SK-N-SH (cell line): ENCODE measurements around the gene RECK. TPM values are rescaled to one million over a fixed set of nuclear protein-coding genes. Genes with fewer than 3 reads are reported as not detected.

ENCODE experiments used
- CTCF ChIA-PET: fragments of 300-600, 350-600 bp; formaldehyde crosslinking; extraction: SDS; loops from one replicate; lab custom pipeline; 2021; lab: Yijun Ruan, JAX
- POLR2A ChIA-PET: fragments of 350-600 bp; sonication (Branson Sonifier 250); formaldehyde crosslinking; extraction: SDS; loops from one replicate; lab custom pipeline; 2020; ENCODE audit warnings: antibody characterized with exemption, inconsistent platforms; lab: Yijun Ruan, JAX
- DNase-seq: peaks from one replicate; pipeline ENCODE4 v3.0.0; 2012
- H2AFZ ChIP-seq: fragments of 200-600 bp; sonication (generic); 2 replicates; pipeline ENCODE4 v1.8.1; 2016; ENCODE audit warnings: antibody characterized with exemption, mild to moderate bottlenecking, low read depth
- H3F3A ChIP-seq: fragments of 200-600 bp; sonication (generic); replicated peaks from 2 replicates; pipeline ENCODE3; 2016; ENCODE audit warnings: antibody characterized with exemption, mild to moderate bottlenecking; ENCODE audit not compliant: insufficient read depth
- H3K27ac ChIP-seq, 2 experiments: fragments of 200-500 bp in 1 of 2; fragments of 200-600 bp in 1 of 2; sonication (Bioruptor generic) in 1 of 2; sonication (generic), shearing (Covaris generic) in 1 of 2; 2 replicates each; pipeline versions ENCODE4 v1.5.1 to v1.6.1; 2014 to 2016; ENCODE audit warnings: low read depth in 2 of 2, inconsistent platforms in 1 of 2, low read length in 1 of 2, mild to moderate bottlenecking in 1 of 2, mixed read lengths in 1 of 2
- H3K27me3 ChIP-seq: fragments of 200-600 bp; sonication (generic), shearing (Covaris generic); 2 replicates; pipeline ENCODE4 v1.6.1; 2016; ENCODE audit warnings: mixed run types; ENCODE audit not compliant: insufficient read depth
- H3K36me3 ChIP-seq, 2 experiments: fragments of 200-500 bp in 1 of 2; fragments of 200-600 bp in 1 of 2; sonication (Bioruptor generic) in 1 of 2; sonication (generic) in 1 of 2; replicated peaks in 1 of 2; 2 replicates each; pipeline versions ENCODE3 to v1.5.1; 2014 to 2016; ENCODE audit warnings: low read length in 1 of 2, mild to moderate bottlenecking in 1 of 2; ENCODE audit not compliant: insufficient read depth in 2 of 2, control insufficient read depth in 1 of 2
- H3K4me1 ChIP-seq, 2 experiments: fragments of 200-500 bp in 1 of 2; fragments of 200-600 bp in 1 of 2; sonication (Bioruptor generic) in 1 of 2; sonication (generic), shearing (Covaris generic) in 1 of 2; 2 replicates each; pipeline versions ENCODE4 v1.5.1 to v1.6.1; 2014 to 2016; ENCODE audit warnings: low read depth in 1 of 2, low read length in 1 of 2, mixed run types in 1 of 2; ENCODE audit not compliant: insufficient read depth in 2 of 2, control insufficient read depth in 1 of 2
- H3K4me2 ChIP-seq: fragments of 200-600 bp; sonication (generic), shearing (Covaris generic); 2 replicates; pipeline ENCODE4 v1.6.1; 2017; ENCODE audit warnings: mixed run types
- H3K4me3 ChIP-seq, 2 experiments: fragments of 200-500 bp in 1 of 2; fragments of 200-600 bp in 1 of 2; sonication (Bioruptor generic) in 1 of 2; sonication (generic), shearing (Covaris generic) in 1 of 2; 2 replicates each; pipeline versions ENCODE4 v1.5.1 to v1.8.1; 2014 to 2016; ENCODE audit warnings: low read depth in 2 of 2, inconsistent platforms in 1 of 2, low read length in 1 of 2, mild to moderate bottlenecking in 1 of 2, mixed read lengths in 1 of 2, moderate library complexity in 1 of 2
- H3K79me2 ChIP-seq: fragments of 200-600 bp; sonication (generic); 2 replicates; pipeline ENCODE4 v1.8.1; 2017; ENCODE audit warnings: mild to moderate bottlenecking; ENCODE audit not compliant: insufficient read depth
- H3K9ac ChIP-seq: fragments of 200-600 bp; sonication (generic); 2 replicates; pipeline ENCODE4 v1.6.1; 2017; ENCODE audit warnings: mixed run types
- H3K9me2 ChIP-seq: fragments of 200-600 bp; sonication (generic); 2 replicates; pipeline ENCODE4 v1.6.1; 2017; ENCODE audit warnings: mixed run types
- H3K9me3 ChIP-seq: fragments of 200-600 bp; sonication (generic); 2 replicates; pipeline ENCODE4 v1.6.1; 2017; ENCODE audit warnings: mixed run types, mild to moderate bottlenecking, moderate library complexity
- H4K20me1 ChIP-seq: fragments of 200-600 bp; sonication (generic); 2 replicates; pipeline ENCODE4 v1.6.1; 2017; ENCODE audit warnings: mild to moderate bottlenecking, mixed run types; ENCODE audit not compliant: insufficient read depth
- FOXJ3 ChIP-seq: sonication (generic); formaldehyde crosslinking; IDR thresholded peaks from 2 replicates; pipeline ENCODE4 v1.5.1; 2020; ENCODE audit warnings: mild to moderate bottlenecking, missing genetic modification reagents
- GABPA ChIP-seq: IDR thresholded peaks from 2 replicates; pipeline ENCODE4 v1.4.0; 2012; ENCODE audit warnings: low read depth, mild to moderate bottlenecking
- IRF3 ChIP-seq: fragments of 150-350 bp; IDR thresholded peaks from 2 replicates; pipeline ENCODE4 v1.6.1; 2016; ENCODE audit warnings: mild to moderate bottlenecking, low read depth, low read length
- MAX ChIP-seq: IDR thresholded peaks from 2 replicates; pipeline ENCODE4 v1.4.0; 2012; ENCODE audit warnings: low read depth
- MEF2A ChIP-seq: IDR thresholded peaks from 2 replicates; pipeline ENCODE4 v1.4.0; 2012; ENCODE audit warnings: low read depth, borderline replicate concordance
- RCOR1 ChIP-seq: fragments of 150-350 bp; IDR thresholded peaks from 2 replicates; pipeline ENCODE4 v1.6.1; 2017; ENCODE audit warnings: antibody characterized with exemption, low read length
- RXRA ChIP-seq: IDR thresholded peaks from 2 replicates; pipeline ENCODE4 v1.4.0; 2012; ENCODE audit warnings: low read depth, mild to moderate bottlenecking, borderline replicate concordance
- SIN3A ChIP-seq: IDR thresholded peaks from 2 replicates; pipeline ENCODE4 v1.6.1; 2012; ENCODE audit warnings: low read depth, mild to moderate bottlenecking, low read length, moderate library complexity, borderline replicate concordance
- SMC3 ChIP-seq: IDR thresholded peaks from 2 replicates; pipeline ENCODE4 v1.6.1; 2012; ENCODE audit warnings: low read depth, low read length, improper control_type of control experiment
- TAF1 ChIP-seq: IDR thresholded peaks from 2 replicates; pipeline ENCODE4 v1.6.1; 2012; ENCODE audit warnings: low read depth, mild to moderate bottlenecking, low read length, moderate library complexity, borderline replicate concordance
- TCF12 ChIP-seq: IDR thresholded peaks from 2 replicates; pipeline ENCODE4 v1.4.0; 2012
- TEAD4 ChIP-seq: IDR thresholded peaks from 2 replicates; pipeline ENCODE4 v1.4.0; 2012; ENCODE audit warnings: mild to moderate bottlenecking, borderline replicate concordance; ENCODE audit not compliant: insufficient read depth
- USF1 ChIP-seq: IDR thresholded peaks from 2 replicates; pipeline ENCODE4 v1.4.0; 2012; ENCODE audit warnings: low read depth, borderline replicate concordance
- USF2 ChIP-seq: fragments of 150-350 bp; IDR thresholded peaks from 2 replicates; pipeline ENCODE4 v1.6.1; 2017; ENCODE audit warnings: antibody characterized with exemption, low read length, low read depth, borderline replicate concordance
- WGBS: methylation state at CpG from one replicate; pipeline ENCODE4 v1.1.6; 2017; ENCODE audit warnings: low lambda C conversion rate; 5-methylcytosine and 5-hydroxymethylcytosine counted together
- polyA plus RNA-seq, 3 experiments: library from polyadenylated mRNA; depleted of rRNA; stranded (reverse); fragments of >200 nt; gene quantifications; 2 replicates each; pipeline ENCODE4 v1.2.3, GENCODE V29; 2012

RECK gene
- polyA plus RNA-seq, 1 of the 3 experiments (the other 2 are of a cell fraction): 22.8 TPM

- no peak for DNase-seq
- Histone ChIP-seq H2AFZ (no peak overlapping the region), H3K9ac (no peak overlapping the region), H3K4me3 (no peak overlapping the region), H4K20me1 (no peaks in the 10 kb centered on the region), H3K4me2 (no peak overlapping the region), H3K9me3 (no peaks in the 10 kb centered on the region), H3K27me3 (no peaks in the 10 kb centered on the region), H3K4me1 (no peaks in the 10 kb centered on the region), H3K36me3 (peaks cover 21 to 23% of the 10 kb centered on the region in 2 experiments), H3K27ac (no peak overlapping the region), H3F3A (peaks cover 14% of the 10 kb centered on the region), H3K79me2 (no peaks in the 10 kb centered on the region), H3K9me2 (no peaks in the 10 kb centered on the region)
- no peak for TF ChIP-seq MEF2A
- no peak for TF ChIP-seq RXRA
- TF ChIP-seq FOXJ3 (CRISPR knock-in tag): no peak
- TF ChIP-seq RCOR1: no peak
- no peak for TF ChIP-seq TAF1
- POLR2A ChIA-PET: no interaction called here
- CTCF ChIA-PET: interaction anchor here (0.9 to 2.1 kb wide), 3 partner anchors 19 to 23 kb away, joined by 3 to 7 read pairs (median 3); no protein-coding TSS in a partner anchor
- WGBS: 81% methylated on average over 5 of the region's 7 CpGs
Measured at GRCh38 chr9:36126016-36126730, 89.5 kb downstream of the RECK start.

GRCh38 chr9:36127652-36128244 lies 91.0 kb downstream of the RECK start:
- peaks cover 14% of the 10 kb centered on the region for H3F3A ChIP-seq
- no peak overlapping the region for H2AFZ ChIP-seq
- CTCF ChIA-PET: interaction anchor here (0.7 to 0.8 kb wide), 2 partner anchors 24 to 371 kb away, joined by 3 read pairs; no protein-coding TSS in a partner anchor
- DNase-seq: no peak
- no peak overlapping the region for H3K9ac ChIP-seq
- no peaks in the 10 kb centered on the region for H3K79me2 ChIP-seq
- no peaks in the 10 kb centered on the region for H3K4me1 ChIP-seq
- no peak overlapping the region for H3K4me2 ChIP-seq
- no peaks in the 10 kb centered on the region for H3K9me2 ChIP-seq
- no peak overlapping the region for H3K4me3 ChIP-seq
- POLR2A ChIA-PET: no interaction called here
- WGBS: 83% methylated on average over 5 of the region's 5 CpGs
- no peaks in the 10 kb centered on the region for H3K9me3 ChIP-seq
- no peak overlapping the region for H3K27ac ChIP-seq
- no peak for TF ChIP-seq IRF3
- TF ChIP-seq TEAD4: no peak
- TF ChIP-seq SIN3A: no peak
- no peak for TF ChIP-seq GABPA
- no peaks in the 10 kb centered on the region for H3K27me3 ChIP-seq
- H3K36me3 ChIP-seq: peaks cover 11 to 14% of the 10 kb centered on the region in 2 experiments
- H4K20me1 ChIP-seq: no peaks in the 10 kb centered on the region

- DNase-seq: no peak
- POLR2A ChIA-PET: no interaction called here
- no peaks in the 10 kb centered on the region for H3K9me2 ChIP-seq
- peaks cover 14% of the 10 kb centered on the region for H3F3A ChIP-seq
- WGBS: 77% methylated on average over 8 of the region's 8 CpGs
- peaks cover 5 to 11% of the 10 kb centered on the region in 2 experiments for H3K36me3 ChIP-seq
- H3K79me2 ChIP-seq: no peaks in the 10 kb centered on the region
- no peaks in the 10 kb centered on the region for H4K20me1 ChIP-seq
- no peak overlapping the region for H3K9ac ChIP-seq
- no peak overlapping the region for H3K4me3 ChIP-seq
- H3K4me1 ChIP-seq: no peaks in the 10 kb centered on the region
- no peaks in the 10 kb centered on the region for H3K27me3 ChIP-seq
- H3K27ac ChIP-seq: no peak overlapping the region
- H2AFZ ChIP-seq: no peak overlapping the region
- no peak for TF ChIP-seq MAX
- TF ChIP-seq USF1: no peak
- TF ChIP-seq TCF12: no peak
- no peak for TF ChIP-seq MEF2A
- TF ChIP-seq SMC3: no peak
- no peak for TF ChIP-seq TEAD4
- no peak for TF ChIP-seq USF2
- TF ChIP-seq SIN3A: no peak
- TF ChIP-seq, all 33 proteins: peak for 0
- CTCF ChIA-PET: interaction anchor here (0.7 to 0.8 kb wide), 2 partner anchors 25 to 39 kb away, joined by 3 read pairs; no protein-coding TSS in a partner anchor
- H3K4me2 ChIP-seq: no peak overlapping the region
- no peaks in the 10 kb centered on the region for H3K9me3 ChIP-seq
Measured at GRCh38 chr9:36128349-36128748, 91.6 kb downstream of the RECK start.
